ENCODE data around the gene RBBP9. TPM values are rescaled to one million over a fixed set of nuclear protein-coding genes. Genes with fewer than 3 reads are reported as not detected.

Gene RBBP9
- total RNA-seq, 2 donors from 2014 or later = 12.2 to 18.3 TPM

DNA sequence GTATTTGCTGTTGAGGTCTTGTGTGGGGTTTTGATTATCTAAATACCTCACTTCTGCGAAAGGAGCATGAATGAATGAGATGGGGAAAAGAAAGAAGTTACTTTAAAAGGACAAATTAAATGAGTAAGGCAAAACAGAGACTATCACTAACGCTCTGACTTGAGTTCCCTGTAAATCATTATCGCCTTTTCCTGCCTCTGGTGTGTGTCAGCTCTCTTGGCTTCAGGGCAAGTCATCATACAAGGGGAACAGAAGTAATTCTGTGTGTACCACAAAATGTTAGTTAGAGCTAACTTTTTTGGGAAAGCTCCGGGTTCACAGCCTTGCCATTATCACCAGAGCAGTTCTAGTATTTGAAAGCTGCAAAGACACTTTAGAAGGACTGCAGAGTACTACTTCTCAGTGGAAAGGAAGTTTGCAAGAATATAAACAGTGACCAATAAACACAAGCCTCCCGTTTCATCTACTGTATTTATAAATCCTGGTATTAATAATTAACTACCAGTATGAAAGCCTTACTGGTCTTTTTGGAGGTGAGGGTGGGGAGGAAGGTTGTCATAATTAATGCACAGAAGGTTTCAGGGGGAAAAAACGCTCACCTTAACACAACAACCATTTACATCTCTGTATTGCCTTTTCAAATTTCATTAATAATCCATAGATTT is 31.4 kb downstream of the RBBP9 start:
- ATAC-seq (ENCODE audit: insufficient number of reproducible peaks, low FRiP score, low read depth) = no peak
- no peak overlapping the region for H3K4me3 ChIP-seq
- TF ChIP-seq, protein P1, sequence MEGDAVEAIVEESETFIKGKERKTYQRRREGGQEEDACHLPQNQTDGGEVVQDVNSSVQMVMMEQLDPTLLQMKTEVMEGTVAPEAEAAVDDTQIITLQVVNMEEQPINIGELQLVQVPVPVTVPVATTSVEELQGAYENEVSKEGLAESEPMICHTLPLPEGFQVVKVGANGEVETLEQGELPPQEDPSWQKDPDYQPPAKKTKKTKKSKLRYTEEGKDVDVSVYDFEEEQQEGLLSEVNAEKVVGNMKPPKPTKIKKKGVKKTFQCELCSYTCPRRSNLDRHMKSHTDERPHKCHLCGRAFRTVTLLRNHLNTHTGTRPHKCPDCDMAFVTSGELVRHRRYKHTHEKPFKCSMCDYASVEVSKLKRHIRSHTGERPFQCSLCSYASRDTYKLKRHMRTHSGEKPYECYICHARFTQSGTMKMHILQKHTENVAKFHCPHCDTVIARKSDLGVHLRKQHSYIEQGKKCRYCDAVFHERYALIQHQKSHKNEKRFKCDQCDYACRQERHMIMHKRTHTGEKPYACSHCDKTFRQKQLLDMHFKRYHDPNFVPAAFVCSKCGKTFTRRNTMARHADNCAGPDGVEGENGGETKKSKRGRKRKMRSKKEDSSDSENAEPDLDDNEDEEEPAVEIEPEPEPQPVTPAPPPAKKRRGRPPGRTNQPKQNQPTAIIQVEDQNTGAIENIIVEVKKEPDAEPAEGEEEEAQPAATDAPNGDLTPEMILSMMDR (IDR thresholded peaks at IDR 0.05) = no peak

DNA sequence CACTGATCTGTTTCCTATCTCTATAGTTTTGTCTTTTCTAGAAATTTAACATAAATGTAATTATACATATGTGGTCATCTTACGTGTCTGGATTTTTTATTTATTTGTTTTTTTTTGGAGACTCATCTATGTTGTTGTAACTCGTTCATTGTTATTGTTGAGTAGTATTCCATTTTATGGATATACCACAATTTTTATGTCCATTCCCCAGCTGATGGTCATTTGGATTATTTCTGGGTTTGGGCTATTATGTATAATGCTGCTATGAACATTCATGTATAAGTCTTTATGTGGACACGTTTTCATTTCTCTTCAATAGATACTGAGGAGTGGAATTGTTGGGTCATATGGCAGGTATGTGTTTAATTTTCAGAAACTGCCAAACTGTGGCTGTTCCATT is 40.4 kb downstream of the RBBP9 start:
- H3K27me3 ChIP-seq (replicated peaks; ENCODE audit: insufficient read depth) = no peaks in the 10 kb centered on the region

More for the DNA sequence above, 31.4 kb downstream of the RBBP9 start:
- Histone ChIP-seq H3K27ac (no peak overlapping the region), H3K4me1 (ENCODE audit: control insufficient read depth in 1 of 2, low read depth in 2 of 2) (peaks cover 8 to 19% of the 10 kb centered on the region in 2 donors), H3K9me3 (no peaks in the 10 kb centered on the region), H3K27me3 (replicated peaks; ENCODE audit: insufficient read depth) (no peaks in the 10 kb centered on the region), H3K36me3 (no peaks in the 10 kb centered on the region)
- no peak for DNase-seq (ENCODE audit: low spot score)

DNA sequence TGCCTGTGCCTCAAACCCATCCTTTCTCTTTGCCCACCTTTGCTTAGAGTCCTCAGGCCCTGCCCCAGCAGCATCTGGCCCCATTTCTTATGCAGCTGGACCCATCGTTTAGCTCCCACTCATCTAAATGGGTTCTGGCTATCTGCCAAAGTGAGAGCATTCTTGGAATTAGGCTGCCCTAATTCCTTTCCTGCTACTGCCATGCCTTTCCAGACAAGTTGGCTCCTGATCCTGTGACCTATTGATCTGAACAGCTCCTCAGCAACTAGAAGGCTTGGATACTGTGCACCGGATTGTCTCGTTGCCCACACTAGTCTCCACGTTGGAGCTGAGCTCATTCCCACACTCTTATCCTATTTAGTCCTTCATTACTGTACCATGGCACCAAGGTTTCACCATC is 53.1 kb downstream of the RBBP9 start:
- no peak overlapping the region for H3K4me3 ChIP-seq
- DNase-seq (ENCODE audit: low spot score) (no peak), ATAC-seq (ENCODE audit: insufficient number of reproducible peaks, low FRiP score, low read depth) (no peak)
- TF ChIP-seq, protein P1 (IDR thresholded peaks at IDR 0.05) = no peak
- H3K36me3 ChIP-seq = no peaks in the 10 kb centered on the region
- no peaks in the 10 kb centered on the region for H3K9me3 ChIP-seq
- no peaks in the 10 kb centered on the region for H3K27me3 ChIP-seq (replicated peaks; ENCODE audit: insufficient read depth)
- no peaks in the 10 kb centered on the region for H3K4me1 ChIP-seq (ENCODE audit: control insufficient read depth in 1 of 2, low read depth in 2 of 2)
- no peak overlapping the region for H3K27ac ChIP-seq

More for the DNA sequence above, 40.4 kb downstream of the RBBP9 start:
- Histone ChIP-seq H3K9me3 (no peaks in the 10 kb centered on the region), H3K4me3 (no peak overlapping the region), H3K27ac (no peak overlapping the region), H3K36me3 (no peaks in the 10 kb centered on the region), H3K4me1 (ENCODE audit: control insufficient read depth in 1 of 2, low read depth in 2 of 2) (no peaks in the 10 kb centered on the region)
- TF ChIP-seq, protein P1 (IDR thresholded peaks at IDR 0.05) = no peak
- no peak for DNase-seq (ENCODE audit: low spot score)
- no peak for ATAC-seq (ENCODE audit: insufficient number of reproducible peaks, low FRiP score, low read depth)

DNA sequence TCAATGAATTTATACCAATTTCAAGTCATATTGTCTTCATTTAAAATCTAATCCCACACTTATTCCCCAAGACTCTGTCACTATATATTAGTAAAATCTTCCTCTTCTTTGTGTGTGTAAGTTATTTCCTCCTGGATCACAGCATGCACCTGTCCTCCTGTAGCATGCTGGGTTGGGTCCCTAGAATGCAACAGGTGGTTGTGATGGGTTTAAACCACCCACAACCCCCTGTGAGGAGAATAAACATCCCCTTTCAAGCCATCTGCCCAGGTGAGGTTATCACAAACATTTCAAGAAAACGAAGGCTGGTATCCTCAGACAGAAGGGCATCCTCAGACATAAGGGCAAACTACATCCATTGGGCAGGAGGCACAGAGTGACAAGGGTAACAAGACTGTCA is 56.6 kb downstream of the RBBP9 start:
- TF ChIP-seq, protein P1 (IDR thresholded peaks at IDR 0.05) = no peak
- H3K36me3 ChIP-seq = no peaks in the 10 kb centered on the region
- ATAC-seq (ENCODE audit: insufficient number of reproducible peaks, low FRiP score, low read depth) (no peak), DNase-seq (ENCODE audit: low spot score) (no peak)
- H3K4me3 ChIP-seq = no peak overlapping the region
- H3K27ac ChIP-seq = no peak overlapping the region
- H3K27me3 ChIP-seq (replicated peaks; ENCODE audit: insufficient read depth) = no peaks in the 10 kb centered on the region
- H3K9me3 ChIP-seq = no peaks in the 10 kb centered on the region
- no peaks in the 10 kb centered on the region for H3K4me1 ChIP-seq (ENCODE audit: control insufficient read depth in 1 of 2, low read depth in 2 of 2)

DNA sequence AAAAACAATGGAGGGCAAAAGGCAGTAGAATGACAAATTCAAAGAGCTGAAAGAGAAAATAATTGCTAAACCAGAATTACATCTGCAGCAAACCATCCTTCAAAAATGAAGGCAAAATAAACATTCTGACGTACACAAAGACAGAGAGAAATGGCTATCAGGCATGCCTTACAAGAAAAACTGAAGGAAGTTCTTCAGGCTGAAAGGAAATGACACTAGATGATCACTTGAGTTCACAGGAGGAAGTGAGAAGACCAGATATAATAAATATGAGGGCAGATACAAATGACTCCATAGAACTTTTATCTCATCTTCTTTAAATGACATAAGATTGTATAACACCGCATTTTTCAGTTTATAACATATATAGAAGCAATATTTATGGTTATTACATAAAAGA is 60.2 kb downstream of the RBBP9 start:
- ATAC-seq (ENCODE audit: insufficient number of reproducible peaks, low FRiP score, low read depth) (no peak), DNase-seq (ENCODE audit: low spot score) (no peak)
- Histone ChIP-seq H3K9me3 (no peaks in the 10 kb centered on the region), H3K36me3 (no peaks in the 10 kb centered on the region), H3K27me3 (replicated peaks; ENCODE audit: insufficient read depth) (no peaks in the 10 kb centered on the region), H3K27ac (no peak overlapping the region), H3K4me1 (ENCODE audit: control insufficient read depth in 1 of 2, low read depth in 2 of 2) (no peaks in the 10 kb centered on the region), H3K4me3 (no peak overlapping the region)
- TF ChIP-seq, protein P1 (IDR thresholded peaks at IDR 0.05) = no peak

Other genes starting within 250 kb of the RBBP9 start
- 10 to 100 TPM in 1 of 2 donors, 1 to 10 TPM in 1; 9.1 to 13.7 TPM for gene ZNF133, start 208.7 kb downstream of the RBBP9 start, total RNA-seq
- gene DZANK1, start 30.2 kb downstream of the RBBP9 start, total RNA-seq = 1 to 10 TPM; 3.2 to 3.7 TPM
- 10 to 100 TPM in 1 of 2 donors, 1 to 10 TPM in 1; 9.1 to 17.1 TPM for gene POLR3F, start 29.8 kb downstream of the RBBP9 start, total RNA-seq
- 10 to 100 TPM; 22.2 to 32.9 TPM for gene SEC23B, start 10.7 kb upstream of the RBBP9 start, total RNA-seq
- gene SMIM26, start 70.2 kb upstream of the RBBP9 start, total RNA-seq = 100 to 1,000 TPM in 1 of 2 donors, 10 to 100 TPM in 1; 47.5 to 113 TPM
- 10 to 100 TPM; 29.6 to 36.9 TPM for gene DTD1, start 90.8 kb upstream of the RBBP9 start, total RNA-seq